A549 (cell line): ENCODE results near the gene MYO7A. TPM values are rescaled to one million over a fixed set of nuclear protein-coding genes. Genes with fewer than 3 reads are reported as not detected.

Experiments used
- ATAC-seq, 2 experiments: fragments of 200-7000 bp in 1 of 2; fragments of >200 bp in 1 of 2; cut with Nextera tagmentation in 1 of 2; cut with Tn5 transposase in 1 of 2; 3 replicates each; pipeline versions ENCODE4 v1.8.0 to v1.9.1; 2018 to 2020; ENCODE audit warnings: mild to moderate bottlenecking in 1 of 2, moderate library complexity in 1 of 2
- CTCF ChIA-PET: fragments of 300-600 bp; sonication (Branson Sonifier 250); formaldehyde crosslinking; extraction: SDS; loops from one replicate; lab custom pipeline; 2021; ENCODE audit warnings: antibody characterized with exemption, inconsistent platforms; lab: Yijun Ruan, JAX
- POLR2A ChIA-PET: fragments of 350-600 bp; formaldehyde crosslinking; extraction: SDS; loops from one replicate; lab custom pipeline; 2021; ENCODE audit warnings: antibody characterized with exemption, inconsistent platforms; lab: Yijun Ruan, JAX
- DNase-seq, 2 experiments: peaks; one replicate each; pipeline versions ENCODE4 v3.0.0 to v3.0.0-alpha.2; 2011 to 2016; ENCODE audit warnings: low read depth in 1 of 2, low spot score in 1 of 2
- FAIRE-seq: peaks from 2 replicates; lab custom pipeline; 2011; peaks lifted over from hg19 to GRCh38; lab: Jason Lieb, UNC
- H3K27ac ChIP-seq, 2 experiments: fragments of >200 bp; sonication (Bioruptor Twin); formaldehyde crosslinking; 3 replicates each; pipeline ENCODE4 v1.5.1; 2016 to 2017
- H3K4me1 ChIP-seq: fragments of >200 bp; sonication (Bioruptor Twin); formaldehyde crosslinking; 3 replicates; pipeline ENCODE4 v1.6.1; 2016
- H3K4me2 ChIP-seq: fragments of >200 bp; sonication (Bioruptor Twin); formaldehyde crosslinking; 3 replicates; pipeline ENCODE4 v1.6.1; 2016
- H3K4me3 ChIP-seq: fragments of >200 bp; sonication (Bioruptor Twin); formaldehyde crosslinking; 3 replicates; pipeline ENCODE4 v1.5.1; 2016
- H3K9me3 ChIP-seq: fragments of >200 bp; sonication (Bioruptor Twin); formaldehyde crosslinking; 3 replicates; pipeline ENCODE4 v1.6.1; 2016
- ATOH8 ChIP-seq: fragments of 250-450 bp; sonication (Bioruptor Pico); IDR thresholded peaks from 2 replicates; pipeline ENCODE4 v1.5.0; 2020; ENCODE audit warnings: low read depth, mild to moderate bottlenecking, moderate library complexity
- BCL3 ChIP-seq: fragments of >200 bp; sonication (Bioruptor Twin); formaldehyde crosslinking; IDR thresholded peaks from 3 replicates; pipeline ENCODE4 v1.6.1; 2016
- CHD4 ChIP-seq: fragments of 200-600 bp; sonication (generic); IDR thresholded peaks from 2 replicates; pipeline ENCODE4 v1.6.1; 2016; ENCODE audit warnings: antibody characterized with exemption, mild to moderate bottlenecking, borderline replicate concordance
- EHF ChIP-seq: fragments of 250-450 bp; sonication (Bioruptor Pico); IDR thresholded peaks from 2 replicates; pipeline ENCODE4 v1.5.0; 2020; ENCODE audit warnings: mild to moderate bottlenecking
- ELK1 ChIP-seq: fragments of 150-350 bp; IDR thresholded peaks from 2 replicates; pipeline ENCODE4 v1.6.1; 2014; ENCODE audit warnings: low read depth, mild to moderate bottlenecking, low read length
- ESRRA ChIP-seq: fragments of 150-350 bp; IDR thresholded peaks from 2 replicates; pipeline ENCODE4 v1.6.1; 2014; ENCODE audit warnings: mild to moderate bottlenecking, low read length, borderline replicate concordance
- FOSB ChIP-seq: fragments of 250-450 bp; sonication (Bioruptor Pico); IDR thresholded peaks from 2 replicates; pipeline ENCODE4 v1.5.0; 2020; ENCODE audit warnings: mild to moderate bottlenecking, moderate library complexity
- GATA3 ChIP-seq: IDR thresholded peaks from 2 replicates; pipeline ENCODE4 v1.6.1; 2012; ENCODE audit warnings: borderline replicate concordance
- HEYL ChIP-seq: fragments of 250-450 bp; sonication (Bioruptor Pico); IDR thresholded peaks from 2 replicates; pipeline ENCODE4 v1.8.0; 2021; ENCODE audit warnings: mild to moderate bottlenecking, moderate library complexity
- HMGXB4 ChIP-seq: fragments of 250-450 bp; sonication (Bioruptor Pico); IDR thresholded peaks from 2 replicates; pipeline ENCODE4 v1.5.0; 2021; ENCODE audit warnings: mild to moderate bottlenecking, moderate library complexity, borderline replicate concordance
- HOXB5 ChIP-seq: fragments of 250-450 bp; sonication (Bioruptor Pico); IDR thresholded peaks from 2 replicates; pipeline ENCODE4 v1.5.0; 2020; ENCODE audit warnings: mild to moderate bottlenecking, moderate library complexity
- JUN ChIP-seq, 2 experiments: fragments of >200 bp; sonication (Bioruptor Twin); formaldehyde crosslinking; IDR thresholded peaks; 2 replicates in 1 of 2; 3 replicates in 1 of 2; pipeline ENCODE4 v1.6.1; 2016 to 2017
- KDM5A ChIP-seq: fragments of 200-600 bp; sonication (generic); IDR thresholded peaks from 2 replicates; pipeline ENCODE4 v1.6.1; 2016; ENCODE audit warnings: antibody characterized with exemption, mild to moderate bottlenecking
- NFE2L2 ChIP-seq: fragments of 150-350 bp; conservative IDR thresholded peaks from 2 replicates; pipeline ENCODE4 v1.6.1; 2014; ENCODE audit warnings: low read length
- NPAS2 ChIP-seq: fragments of 250-450 bp; sonication (Bioruptor Pico); IDR thresholded peaks from 2 replicates; pipeline ENCODE4 v1.8.0; 2022; ENCODE audit warnings: mild to moderate bottlenecking, moderate library complexity, borderline replicate concordance
- NR3C1 ChIP-seq: fragments of >200 bp; sonication (Bioruptor Twin); formaldehyde crosslinking; IDR thresholded peaks from 3 replicates; pipeline ENCODE4 v1.6.1; 2017
- PHF8 ChIP-seq: fragments of 200-600 bp; sonication (generic); IDR thresholded peaks from 2 replicates; pipeline ENCODE4 v1.6.1; 2016; ENCODE audit warnings: low read depth, mild to moderate bottlenecking, antibody characterized with exemption, moderate library complexity, borderline replicate concordance
- POLR2AphosphoS2 ChIP-seq: conservative IDR thresholded peaks from 2 replicates; pipeline ENCODE4 v1.6.1; 2012; ENCODE audit warnings: low read length, improper control_type of control experiment, inconsistent platforms
- SREBF2 ChIP-seq: fragments of 450-650 bp; IDR thresholded peaks from 2 replicates; pipeline ENCODE4 v1.6.1; 2014; ENCODE audit warnings: mild to moderate bottlenecking, moderate library complexity
- TP53 ChIP-seq: fragments of 250-450 bp; sonication (Bioruptor Pico); IDR thresholded peaks from 2 replicates; pipeline ENCODE4 v1.5.0; 2021; ENCODE audit warnings: mild to moderate bottlenecking, moderate library complexity
- WGBS: methylation state at CpG from one replicate; pipeline ENCODE4 v1.1.6; 2017; ENCODE audit errors: missing lambda C conversion rate; 5-methylcytosine and 5-hydroxymethylcytosine counted together
- polyA plus RNA-seq, 4 experiments: library from polyadenylated mRNA; depleted of rRNA in 3 of 4; stranded (reverse); fragments of >200 nt; fragmentation: RNase III in 1 of 4; extraction: RNeasy Plus Mini Kit Qiagen cat#74134 plus additional on column Dnase treatment in 1 of 4; gene quantifications; 2 replicates in 3 of 4; 3 replicates in 1 of 4; pipeline ENCODE4 v1.2.3, GENCODE V29; 2011 to 2017

MYO7A gene
- polyA plus RNA-seq, 2 of the 4 experiments (the other 2 are of a cell fraction) = 1.7 to 2.1 TPM

- ATAC-seq (no peak), DNase-seq (no peak), FAIRE-seq (no peak)
- H3K27ac ChIP-seq = no peak overlapping the region
- H3K9me3 ChIP-seq = no peaks in the 10 kb centered on the region
- WGBS = 75% methylated on average over 4 of the region's 4 CpGs
- H3K4me3 ChIP-seq = no peak overlapping the region
- peaks cover 6% of the 10 kb centered on the region; the same call in 1 of the 3 replicates for H3K4me1 ChIP-seq
- ChIA-PET POLR2A (no interaction called here), CTCF (interaction anchor here (0.7 to 11.6 kb wide), 21 partner anchors 9 to 362 kb away, joined by 3 to 290 read pairs (median 11); partner anchors contain the start of genes B3GNT6, CAPN5, MYO7A and OMP)
- no peak overlapping the region for H3K4me2 ChIP-seq
- no peak for TF ChIP-seq HMGXB4 (CRISPR knock-in tag)
- TF ChIP-seq SREBF2 = no peak
- TF ChIP-seq FOSB (CRISPR knock-in tag) = no peak
- no peak for TF ChIP-seq GATA3
- TF ChIP-seq EHF = no peak
- no peak for TF ChIP-seq ELK1
- TF ChIP-seq JUN (IDR thresholded peaks at IDR 0.05) = no peak
- TF ChIP-seq BCL3 = no peak
- no peak for TF ChIP-seq PHF8
- no peak for TF ChIP-seq KDM5A
- no peak for TF ChIP-seq ESRRA
- no peak for TF ChIP-seq NPAS2 (CRISPR knock-in tag)
- TF ChIP-seq CHD4 = no peak
These were observed 38.0 kb upstream of the MYO7A start for GRCh38 chr11:77090046-77090372.

GRCh38 chr11:77090373-77091111, 37.5 kb upstream of the MYO7A start:
- Histone ChIP-seq H3K4me3 (no peak overlapping the region), H3K4me2 (no peak overlapping the region), H3K27ac (no peak overlapping the region), H3K4me1 (peaks cover 6% of the 10 kb centered on the region; the same call in 1 of the 3 replicates), H3K9me3 (no peaks in the 10 kb centered on the region)
- ATAC-seq (peak; percentile 10 to 13; a peak in 3 of 6 replicates), DNase-seq (no peak), FAIRE-seq (no peak)
- WGBS = 52% methylated on average over 11 of the region's 13 CpGs
- CTCF ChIA-PET = interaction anchor here (0.6 to 11.6 kb wide), 42 partner anchors 9 to 640 kb away, joined by 3 to 290 read pairs (median 5); partner anchors contain the start of genes B3GNT6, CAPN5, MYO7A and OMP
- no peak for TF ChIP-seq HEYL
- TF ChIP-seq NFE2L2 = no peak
- TF ChIP-seq EHF = no peak
- TF ChIP-seq POLR2AphosphoS2 = no peak
- no peak for TF ChIP-seq NPAS2 (CRISPR knock-in tag)
- TF ChIP-seq ATOH8 (CRISPR knock-in tag) = no peak
- no peak for TF ChIP-seq TP53 (CRISPR knock-in tag)
- TF ChIP-seq HOXB5 (CRISPR knock-in tag) = no peak
- no peak for TF ChIP-seq SREBF2
- no peak for TF ChIP-seq NR3C1
- POLR2A ChIA-PET = interaction anchor here (1.0 to 1.9 kb wide), 2 partner anchors 24 to 43 kb away, joined by 9 to 10 read pairs; partner anchors contain the start of gene CAPN5
